Fibroblast of skin of scalp (primary cell): ENCODE measurements around the gene RNF212B. TPM values are rescaled to one million over a fixed set of nuclear protein-coding genes. Genes with fewer than 3 reads are reported as not detected.
A peak's percentile ranks its signal among the peaks of the same experiment; 100 is the strongest.
"Not testable (repeated sequence)": the region's sequence is repeated elsewhere in the genome, so short reads cannot be mapped to it uniquely, and the experiment has no call there.

Experiments
- DNase-seq: peaks from one replicate; pipeline ENCODE4 v3.0.0-alpha.2; 2013
- polyA plus RNA-seq, 2 experiments: library from polyadenylated mRNA; unstranded; fragments of 120-200 nt; gene quantifications; one replicate each; pipeline ENCODE4 v1.2.1, GENCODE V29; 2013; ENCODE audit not compliant: insufficient read length in 2 of 2

Gene RNF212B, protein sequence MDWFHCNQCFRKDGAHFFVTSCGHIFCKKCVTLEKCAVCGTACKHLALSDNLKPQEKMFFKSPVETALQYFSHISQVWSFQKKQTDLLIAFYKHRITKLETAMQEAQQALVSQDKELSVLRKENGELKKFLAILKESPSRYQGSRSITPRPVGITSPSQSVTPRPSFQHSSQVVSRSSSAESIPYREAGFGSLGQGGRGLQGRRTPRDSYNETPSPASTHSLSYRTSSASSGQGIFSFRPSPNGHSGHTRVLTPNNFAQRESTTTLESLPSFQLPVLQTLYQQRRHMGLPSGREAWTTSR
- not detected for polyA plus RNA-seq (2013, experiment 1 of 2; ENCODE audit: insufficient read length)
- not detected for polyA plus RNA-seq (2013, experiment 2 of 2; ENCODE audit: insufficient read length)

DNA sequence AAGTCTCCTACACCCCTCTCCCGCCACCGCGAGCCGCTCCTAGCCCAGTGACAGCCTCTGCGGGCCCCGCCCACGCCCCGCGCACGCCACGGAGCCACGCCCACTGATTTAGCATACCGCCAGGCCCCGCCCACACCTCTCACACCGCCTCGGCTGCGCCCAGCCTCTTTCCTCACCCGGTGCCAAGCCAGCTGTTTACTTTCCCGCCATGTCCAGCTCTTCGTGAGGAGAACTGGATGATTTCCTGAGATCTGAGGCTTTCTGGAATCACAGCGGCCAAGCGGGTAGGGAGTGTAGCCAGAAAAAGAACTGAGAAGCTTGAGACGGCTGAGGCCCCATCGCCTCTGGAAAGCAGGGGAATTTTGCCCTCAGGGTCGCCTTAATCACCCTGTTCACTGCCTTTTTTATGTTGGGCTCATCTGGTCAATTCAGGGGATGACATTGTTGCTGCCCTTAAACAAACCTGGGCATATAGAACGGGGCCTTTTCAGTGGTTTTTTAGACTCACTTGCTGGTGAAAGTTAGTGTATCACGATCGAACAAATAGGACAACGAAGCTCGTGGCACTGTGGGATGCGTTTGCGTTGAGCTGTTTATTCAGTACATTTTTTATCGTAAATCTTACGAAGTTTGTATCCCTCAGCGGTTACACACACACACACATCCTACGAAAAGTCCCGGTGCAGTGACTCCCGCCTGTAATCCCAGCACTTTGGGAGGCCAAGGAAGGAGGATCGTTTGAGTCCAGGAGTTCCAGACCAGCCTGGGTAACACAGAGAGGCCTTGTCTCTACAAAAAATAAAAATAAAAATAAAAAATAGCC lies at the start of gene RNF212B:
Gene RNF212B (plus strand): TSS at position 165 of the 823 bp plus-strand sequence. CDS start 2,410 bp downstream, outside the sequence.
- peak; percentile 62 for DNase-seq

DNA sequence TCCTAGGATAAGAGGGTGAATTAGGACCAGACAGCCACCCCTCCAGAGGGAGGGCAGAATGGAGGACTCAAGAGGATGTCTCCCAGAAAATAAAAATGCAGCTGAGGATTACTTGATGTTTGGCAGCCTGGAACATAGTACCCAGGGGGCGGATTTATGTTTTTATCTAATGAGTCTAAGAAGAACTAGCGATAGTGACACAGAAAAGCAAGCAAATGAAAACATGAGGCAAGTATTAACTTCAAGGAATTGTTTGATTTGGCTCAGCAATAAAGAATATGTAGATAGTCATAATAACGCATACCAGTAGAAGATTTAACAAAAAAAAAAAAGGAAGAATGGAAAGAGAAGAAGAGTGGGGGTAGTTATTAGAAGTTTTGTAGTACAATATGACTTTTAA lies 44.3 kb upstream of the RNF212B start:
- DNase-seq = no peak

DNA sequence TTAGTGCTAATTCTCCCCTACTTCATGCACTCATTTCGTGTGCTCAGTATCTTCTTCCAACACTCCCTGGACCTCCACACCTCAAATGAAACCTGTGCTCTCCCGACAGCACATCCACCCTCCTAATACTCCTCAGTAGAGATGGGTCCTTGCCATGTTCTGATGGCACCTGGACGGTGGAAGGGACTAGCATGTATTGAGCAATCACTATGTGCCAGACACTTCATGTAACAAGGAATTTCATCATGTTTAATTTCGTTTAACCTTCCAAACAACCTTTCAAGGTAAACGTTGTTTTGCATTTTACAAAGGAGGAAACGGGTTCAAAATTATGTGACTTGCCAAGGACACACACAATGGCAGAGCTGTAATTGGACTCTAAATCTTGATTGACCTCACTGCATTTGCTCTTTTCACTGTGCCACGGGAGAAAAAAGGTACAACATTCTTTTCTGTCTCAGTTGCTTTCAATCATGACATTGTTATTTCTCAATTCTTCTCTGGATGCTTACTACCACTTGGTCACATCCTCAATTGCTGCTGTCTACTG lies 42.1 kb upstream of the RNF212B start:
- no peak for DNase-seq

DNA sequence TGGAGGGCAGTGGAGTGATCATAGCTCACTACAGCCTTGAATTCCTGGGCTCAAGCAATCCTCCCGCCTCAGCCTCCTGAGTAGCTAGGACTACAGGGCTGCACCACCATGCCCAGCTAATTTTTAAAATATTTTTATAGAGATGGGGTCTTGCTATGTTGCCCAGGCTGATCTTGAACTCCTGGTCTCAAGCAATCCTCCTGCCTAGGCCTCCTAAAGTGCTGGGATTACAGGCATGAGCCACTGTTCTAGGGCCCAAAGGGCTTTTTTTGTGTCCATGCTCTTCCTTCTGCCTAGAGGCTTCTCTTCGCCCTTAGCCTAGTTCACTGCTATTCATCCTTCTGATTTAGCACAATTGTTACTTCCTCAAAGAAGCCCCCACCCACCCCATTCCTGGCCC lies 41.2 kb upstream of the RNF212B start:
- DNase-seq = not testable (repeated sequence)

DNA sequence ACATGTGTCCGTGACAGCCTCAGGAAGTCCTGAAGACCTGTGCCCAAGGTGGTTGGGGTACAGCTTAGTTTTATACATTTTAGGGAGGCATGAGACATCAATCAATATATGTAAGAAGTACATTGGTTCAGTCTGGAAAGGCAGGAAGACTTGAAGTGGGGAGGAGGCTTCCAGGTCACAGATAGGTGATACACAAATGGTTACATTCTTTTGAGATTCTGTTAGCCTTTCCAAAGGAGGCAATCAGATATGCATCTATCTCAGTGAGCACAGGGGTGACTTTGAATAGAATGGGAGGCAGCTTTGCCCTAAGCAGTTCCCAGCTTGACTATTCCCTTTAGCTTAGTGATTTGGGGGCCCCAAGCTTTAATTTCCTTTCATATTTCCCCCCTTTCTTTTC lies 38.6 kb upstream of the RNF212B start:
- not testable (repeated sequence) for DNase-seq

DNA sequence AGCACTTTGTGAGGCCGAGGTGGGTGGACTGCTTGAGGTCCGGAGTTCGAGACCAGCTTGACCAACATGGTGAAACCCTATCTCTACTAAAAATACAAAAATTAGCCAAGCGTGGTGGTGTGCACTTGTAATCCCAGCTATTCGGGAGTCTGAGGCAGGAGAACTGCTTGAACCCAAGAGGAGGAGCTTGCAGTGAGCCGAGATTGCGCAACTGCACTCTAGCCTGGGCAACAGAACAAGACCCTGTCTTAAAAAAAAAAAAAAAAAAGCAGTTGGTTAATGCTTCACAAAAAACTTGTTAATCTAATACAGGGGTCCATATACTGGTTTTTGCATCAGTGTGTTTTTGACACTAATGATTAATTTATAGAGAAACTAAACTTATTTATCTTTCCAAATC lies 35.7 kb upstream of the RNF212B start:
- DNase-seq = no peak

DNA sequence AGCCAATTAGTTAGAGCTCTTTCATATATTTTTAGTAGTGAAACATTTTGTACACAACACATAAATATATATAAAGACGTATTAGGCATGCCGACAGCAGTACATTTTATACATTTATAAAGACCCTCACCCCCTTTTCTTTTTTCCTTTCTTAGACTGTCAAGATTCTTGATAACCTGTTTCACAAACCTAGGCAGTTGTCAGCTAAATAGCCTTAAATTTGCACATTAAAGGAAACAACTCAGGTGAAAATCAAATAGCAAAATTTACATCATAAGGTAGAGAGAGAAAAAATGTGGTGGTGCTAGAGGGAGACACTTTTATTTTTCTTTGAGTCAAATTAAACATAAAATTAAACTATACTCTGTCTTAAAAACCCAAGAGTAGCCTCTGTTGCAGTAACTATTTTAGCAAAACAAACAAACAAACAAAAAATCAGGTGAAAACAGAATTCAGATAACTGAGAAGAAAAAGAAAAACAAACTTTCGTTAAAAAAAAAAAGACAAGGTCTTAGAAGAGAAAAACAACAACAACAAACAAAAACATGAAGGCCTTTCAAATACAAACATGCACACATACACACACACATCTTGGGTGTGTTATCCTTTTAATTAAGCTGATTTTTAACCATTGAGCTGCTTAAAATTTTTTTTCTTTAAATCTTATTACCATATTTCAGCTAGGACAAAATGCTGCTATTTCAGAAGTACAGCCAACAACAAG lies 31.2 kb upstream of the RNF212B start:
- DNase-seq = no peak

DNA sequence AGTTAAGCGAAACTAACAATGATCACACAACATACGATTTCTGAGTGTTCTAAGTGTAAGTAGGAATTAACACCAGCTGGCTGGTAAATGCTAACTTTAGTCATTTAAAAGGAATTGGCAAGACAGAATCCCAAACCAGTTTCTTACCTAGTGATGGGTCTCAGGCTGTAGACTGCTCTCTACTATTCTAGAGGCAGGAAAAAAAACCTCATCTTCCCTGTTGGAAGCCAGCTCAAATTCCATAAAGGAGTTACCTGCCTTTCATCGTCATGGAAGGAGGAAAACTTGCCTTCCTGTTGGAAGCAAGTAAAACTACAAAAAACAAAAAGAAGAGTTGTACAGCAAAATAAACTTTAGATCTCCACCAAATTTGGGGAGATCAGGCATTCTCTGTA lies 30.6 kb upstream of the RNF212B start:
- DNase-seq = no peak

DNA sequence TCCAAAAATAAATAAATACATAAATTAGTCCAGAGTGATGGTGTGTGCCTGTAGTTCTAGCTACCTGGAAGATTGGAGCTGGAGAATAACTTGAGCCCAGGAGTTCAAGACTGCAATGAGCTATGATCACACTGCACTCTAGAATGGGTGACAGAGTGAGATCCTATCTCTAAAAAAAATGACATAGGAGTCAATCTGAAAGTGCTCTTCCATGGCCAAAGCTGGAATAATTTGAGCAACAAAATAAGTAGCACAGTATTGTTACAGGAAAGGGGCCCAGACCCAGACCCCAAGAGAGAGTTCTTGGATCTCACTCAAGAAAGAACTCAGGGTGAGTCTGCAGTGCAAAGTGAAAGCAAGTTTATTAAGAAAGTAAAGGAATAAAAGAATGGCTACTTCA lies 29.4 kb upstream of the RNF212B start:
- no peak for DNase-seq

DNA sequence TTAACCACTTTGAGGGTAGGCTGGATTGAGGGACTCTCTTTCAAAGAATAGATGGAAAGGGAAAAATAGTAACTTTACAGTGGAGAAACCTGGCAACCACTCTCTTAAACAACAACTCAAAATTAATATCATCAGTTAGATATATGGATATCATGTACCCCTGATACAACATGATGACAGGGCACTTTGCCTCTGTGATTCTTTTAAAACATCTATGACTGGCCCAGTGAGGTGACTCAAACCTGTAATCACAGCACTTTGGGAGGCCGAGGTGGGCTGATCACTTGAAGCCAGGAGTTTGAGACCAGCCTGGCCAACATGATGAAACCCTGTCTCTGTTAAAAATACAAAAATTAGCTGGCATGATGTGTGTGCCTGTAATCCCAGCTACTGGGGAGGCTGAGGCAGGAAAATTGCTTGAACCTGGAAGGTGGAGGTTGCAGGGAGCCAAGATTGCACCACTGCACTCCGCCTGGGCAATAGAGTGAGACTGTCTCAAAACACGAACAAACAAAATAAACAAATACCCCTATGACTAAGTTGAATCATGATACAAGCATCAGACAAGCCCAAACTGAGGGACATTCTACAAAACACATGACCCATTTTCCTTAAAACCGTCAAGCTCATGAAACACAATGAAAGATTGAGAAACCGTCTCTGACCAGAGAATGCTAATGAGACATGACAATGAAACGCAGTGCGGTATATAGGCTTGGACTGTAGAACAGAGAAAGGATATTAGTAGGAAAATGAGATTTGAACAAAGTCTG lies 27.9 kb upstream of the RNF212B start:
- no peak for DNase-seq

DNA sequence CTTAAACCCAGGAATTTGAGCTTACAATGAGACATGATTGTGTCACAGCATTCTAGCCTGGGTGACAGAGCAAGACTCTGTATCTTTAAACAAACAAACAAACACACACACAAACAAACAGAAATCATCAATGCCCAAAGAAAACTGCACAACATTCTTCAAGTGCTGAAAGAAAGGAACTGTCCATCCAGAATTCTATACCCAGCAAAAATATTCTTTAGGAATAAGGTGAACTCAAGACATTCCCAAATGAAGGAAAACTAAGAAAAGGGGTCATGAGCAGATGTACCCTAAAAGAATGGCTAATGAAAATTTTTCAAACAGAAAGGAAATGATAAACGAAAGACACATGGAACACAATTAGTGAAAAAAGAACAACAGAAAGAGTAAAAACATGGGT lies 22.3 kb upstream of the RNF212B start:
- no peak for DNase-seq

DNA sequence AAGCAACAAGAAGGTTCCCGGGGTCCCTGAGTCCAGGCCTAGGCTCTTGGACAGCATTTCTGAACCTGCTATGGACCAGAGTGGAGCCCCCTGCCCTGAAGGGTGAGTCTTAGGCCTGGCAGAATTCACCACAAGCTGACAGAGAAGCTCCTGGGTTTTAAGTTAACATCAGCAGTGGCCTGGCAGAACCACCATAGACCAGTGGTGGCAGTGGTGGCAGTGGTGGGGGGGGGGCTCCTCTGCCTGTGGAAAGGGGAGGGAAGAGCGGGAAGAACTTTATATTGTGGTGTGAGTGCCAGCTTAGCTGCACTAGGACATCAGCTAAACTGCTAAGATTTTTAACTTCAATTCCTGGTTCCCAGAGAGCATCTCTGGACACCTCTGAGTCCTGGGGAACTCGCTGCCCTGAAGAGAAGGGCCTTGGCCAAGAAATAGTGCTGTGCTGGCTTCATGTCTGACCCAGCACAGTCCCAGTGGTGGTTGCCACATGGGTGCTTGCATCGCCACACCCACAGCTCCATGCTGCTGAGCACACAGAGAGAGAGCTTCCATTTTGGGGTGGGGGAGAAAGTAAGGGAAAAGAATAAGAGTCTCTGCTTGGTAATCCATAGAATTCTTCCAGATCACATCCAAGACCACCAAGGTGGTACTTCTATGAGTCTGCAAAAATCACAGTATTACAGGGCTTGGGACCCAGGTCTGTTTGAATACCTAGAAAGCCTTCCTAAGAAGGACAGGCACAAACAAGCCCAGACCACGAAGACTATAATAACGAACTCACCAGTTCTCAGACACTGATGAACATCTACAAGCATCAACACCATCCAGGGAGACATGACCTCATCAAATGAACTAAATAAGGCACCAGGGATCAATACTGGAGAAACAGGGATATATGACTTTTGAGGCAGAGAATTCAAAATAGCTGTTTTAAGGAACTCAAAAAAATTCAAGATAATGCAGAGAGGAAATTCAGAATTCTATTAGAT lies 20.4 kb upstream of the RNF212B start:
- DNase-seq = no peak

DNA sequence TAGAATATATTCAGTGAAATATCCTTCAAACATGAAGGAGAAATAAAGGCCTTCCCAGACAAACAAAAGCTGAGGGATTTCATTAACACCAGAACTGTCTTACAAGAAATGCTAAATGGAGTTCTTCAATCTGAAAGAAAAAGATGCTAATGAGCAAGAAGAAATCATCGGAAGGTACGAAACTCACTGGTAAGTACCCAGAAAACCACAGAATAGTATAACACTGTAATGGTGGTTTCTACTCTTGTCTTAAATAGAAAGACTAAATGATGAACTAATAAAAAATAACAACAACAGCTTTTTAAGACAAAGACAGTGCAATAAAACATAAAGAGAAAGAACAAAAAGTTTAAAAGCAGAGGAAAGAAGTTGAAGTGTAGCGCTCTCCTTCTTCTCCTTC lies 18.7 kb upstream of the RNF212B start:
- DNase-seq = no peak

DNA sequence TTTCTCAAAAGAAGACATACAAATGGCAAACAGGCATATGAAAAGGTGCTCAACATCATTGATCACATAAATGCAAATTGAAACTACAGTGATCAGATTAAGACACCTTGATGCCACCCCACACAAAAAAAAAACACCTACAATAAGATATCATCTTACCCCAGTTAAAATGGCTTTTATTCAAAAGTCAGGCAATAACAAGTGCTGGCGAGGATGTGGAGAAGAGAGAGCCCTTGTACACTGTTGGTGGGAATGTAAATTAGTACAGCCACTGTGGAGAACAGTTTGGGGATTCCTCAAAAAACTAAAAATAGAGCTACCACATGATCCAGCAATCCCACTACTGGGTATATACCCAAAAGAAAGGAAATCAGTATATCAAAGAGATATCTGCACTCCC lies 12.8 kb upstream of the RNF212B start:
- not testable (repeated sequence) for DNase-seq

DNA sequence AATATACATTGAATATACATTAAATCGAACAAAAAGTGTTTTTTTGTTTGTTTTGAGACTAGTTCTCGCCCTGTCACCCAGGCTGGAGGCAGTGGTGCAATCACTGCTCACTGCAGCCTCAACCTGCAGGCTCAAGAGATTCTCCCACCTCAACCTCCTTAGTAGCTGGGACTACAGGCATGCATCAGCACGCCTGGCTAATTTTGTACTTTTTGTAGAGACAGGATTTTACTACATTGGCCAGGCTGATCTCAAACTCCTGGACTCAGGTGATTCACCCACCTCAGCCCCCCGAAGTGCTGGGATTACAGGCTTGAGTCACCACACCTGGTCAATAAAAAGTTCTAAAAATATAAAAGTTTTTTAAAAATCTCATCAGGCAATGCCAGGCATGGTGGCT lies 10.2 kb upstream of the RNF212B start:
- no peak for DNase-seq

DNA sequence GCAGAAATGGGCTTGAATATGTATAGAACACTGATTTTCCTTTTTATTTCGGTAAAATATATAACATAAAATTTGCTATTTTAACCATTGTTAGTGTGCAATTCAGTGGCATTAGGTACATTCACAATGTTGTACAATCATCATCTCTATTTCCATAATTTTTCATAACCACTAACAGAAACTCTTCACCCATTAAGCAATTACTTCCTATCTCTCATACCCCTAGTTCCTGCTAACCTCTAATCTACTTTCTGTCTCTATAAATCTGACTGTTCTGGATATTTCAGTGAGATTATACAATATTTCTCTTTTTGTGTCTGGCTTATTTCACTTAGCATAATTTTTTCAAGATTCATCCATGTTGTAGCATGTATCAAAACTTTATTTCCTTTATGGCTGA lies 8.9 kb upstream of the RNF212B start:
- DNase-seq = no peak

DNA sequence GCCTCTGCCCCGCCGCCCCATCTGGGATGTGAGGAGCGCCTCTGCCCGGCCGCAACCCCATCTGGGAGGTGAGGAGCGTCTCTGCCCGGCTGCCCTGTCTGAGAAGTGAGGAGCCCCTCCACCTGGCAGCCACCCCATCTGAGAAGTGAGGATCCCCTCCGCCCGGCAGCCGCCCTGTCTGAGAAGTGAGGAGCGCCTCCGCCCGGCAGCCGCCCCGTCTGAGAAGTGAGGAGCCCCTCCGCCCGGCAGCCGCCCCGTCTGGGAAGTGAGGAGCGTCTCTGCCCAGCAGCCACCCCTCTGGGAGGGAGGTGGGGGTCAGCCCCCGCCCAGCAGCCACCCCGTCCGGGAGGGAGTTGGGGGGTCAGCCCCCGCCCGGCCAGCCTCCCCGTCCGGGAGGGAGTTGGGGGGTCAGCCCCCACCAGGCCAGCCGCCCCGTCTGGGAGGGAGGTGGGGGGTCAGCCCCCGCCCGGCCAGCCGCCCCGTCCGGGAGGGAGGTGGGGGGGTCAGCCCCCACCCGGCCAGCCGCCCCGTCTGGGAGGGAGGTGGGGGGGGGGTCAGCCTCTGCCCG lies 5.4 kb upstream of the RNF212B start:
- not testable (repeated sequence) for DNase-seq

DNA sequence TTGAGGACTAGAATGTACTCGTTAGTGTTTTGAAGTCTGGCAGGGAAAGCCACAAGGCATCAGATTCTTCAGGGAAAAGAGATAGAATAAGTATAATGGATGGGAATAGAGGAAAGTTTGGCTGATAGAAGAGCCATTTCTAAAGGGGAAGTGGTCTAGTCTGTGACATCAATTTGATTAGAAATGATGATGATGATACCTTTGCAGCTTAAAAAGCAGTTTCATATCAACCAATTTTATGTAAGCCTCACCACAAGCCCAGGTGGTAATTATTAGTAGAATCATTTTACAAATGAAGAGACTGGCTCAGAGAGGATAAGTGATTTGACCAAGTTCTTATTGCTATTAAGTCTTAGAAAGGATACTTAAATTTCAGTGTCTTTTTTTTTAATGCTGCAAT lies 2.9 kb downstream of the RNF212B start:
- no peak for DNase-seq

DNA sequence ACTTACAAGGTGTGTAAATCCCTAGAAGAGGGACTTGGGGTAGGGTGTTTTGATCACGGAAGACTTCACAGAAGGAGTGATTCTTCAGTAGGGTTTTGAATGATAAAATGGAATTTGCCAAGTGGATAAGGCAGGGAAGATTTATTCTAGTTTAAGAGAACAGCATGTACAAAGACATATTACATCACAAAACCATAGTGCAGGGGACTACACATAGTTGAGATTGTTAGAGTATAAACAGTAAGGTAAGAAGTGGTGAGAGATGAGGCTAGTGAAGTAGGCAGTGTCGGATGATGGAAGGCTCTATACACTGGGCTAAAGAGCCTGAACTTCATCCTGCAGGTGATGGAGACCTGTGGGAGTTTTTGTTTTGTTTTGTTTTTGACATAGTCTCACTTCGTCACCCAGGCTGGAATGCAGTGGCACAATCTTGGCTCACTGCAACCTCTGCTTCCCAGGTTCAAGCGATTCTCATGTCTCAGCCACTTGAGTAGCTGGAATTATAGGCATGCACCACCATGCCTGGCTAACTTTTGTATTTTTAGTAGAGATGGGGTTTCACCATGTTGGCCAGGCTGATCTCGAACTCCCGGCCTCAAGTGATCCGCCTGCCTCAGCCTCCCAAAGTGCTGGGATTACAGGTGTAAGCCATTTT lies 3.5 kb downstream of the RNF212B start:
- DNase-seq = not testable (repeated sequence)

DNA sequence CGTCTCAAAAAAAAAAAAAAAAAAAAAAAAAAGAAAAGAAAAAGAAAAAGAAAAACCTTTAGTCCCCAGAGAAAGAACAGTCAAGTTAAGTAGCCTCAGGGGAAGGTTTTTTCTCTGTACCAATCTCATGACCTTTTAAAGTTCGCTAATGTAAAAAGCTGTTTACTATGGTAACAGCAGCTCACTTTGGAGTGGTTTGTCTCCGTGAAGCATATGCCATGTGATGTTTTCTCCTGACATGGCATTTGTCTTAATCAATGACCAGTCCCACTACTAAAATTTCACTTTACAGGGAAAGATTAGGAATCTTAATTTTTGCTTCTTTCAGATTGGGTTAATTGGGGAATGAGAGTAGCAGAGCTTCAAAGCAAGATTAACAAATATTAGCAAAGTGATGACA lies 4.3 kb downstream of the RNF212B start:
- DNase-seq = no peak
